ENCODE measurements around the gene SMCHD1. TPM values are rescaled to one million over a fixed set of nuclear protein-coding genes. Genes with fewer than 3 reads are reported as not detected.

SMCHD1 gene
- total and polyA plus RNA-seq, 3 donors from 2014 or later = 46.6 to 111 (median 87.2) TPM

- DNase-seq = no peak
- Histone ChIP-seq H3K27ac (no peak overlapping the region), H3K36me3 (ENCODE audit: low read depth, missing control alignments) (no peaks in the 10 kb centered on the region), H3K4me1 (no peaks in the 10 kb centered on the region), H3K4me3 (no peak overlapping the region), H3K27me3 (no peaks in the 10 kb centered on the region), H3K9me3 (no peaks in the 10 kb centered on the region)
- WGBS, 2 donors = 85 to 91% methylated on average over 3 of the region's 3 CpGs
- intact Hi-C loops (cut with DNase I; ENCODE audit: low total_unique reads) = no loop called here
- no peak for TF ChIP-seq CTCF (IDR thresholded peaks at IDR 0.05)
- no peak for TF ChIP-seq POLR2A (IDR thresholded peaks at IDR 0.05)
These were observed 121.1 kb downstream of the SMCHD1 start for GRCh38 chr18:2776601-2777000.

- no peak for TF ChIP-seq POLR2A (IDR thresholded peaks at IDR 0.05)
- no peak for TF ChIP-seq CTCF (IDR thresholded peaks at IDR 0.05)
- H3K27me3 ChIP-seq = no peaks in the 10 kb centered on the region
- no peaks in the 10 kb centered on the region for H3K9me3 ChIP-seq
- no peak overlapping the region for H3K4me3 ChIP-seq
- DNase-seq = no peak
- no peaks in the 10 kb centered on the region for H3K36me3 ChIP-seq (ENCODE audit: low read depth, missing control alignments)
- intact Hi-C loops (cut with DNase I; ENCODE audit: low total_unique reads) = no loop called here
- H3K27ac ChIP-seq = no peak overlapping the region
- H3K4me1 ChIP-seq = no peaks in the 10 kb centered on the region
These were observed 121.7 kb downstream of the SMCHD1 start for GRCh38 chr18:2777241-2777640.

GRCh38 chr18:2780750-2781149 lies 125.2 kb downstream of the SMCHD1 start:
- Histone ChIP-seq H3K27me3 (no peaks in the 10 kb centered on the region), H3K27ac (no peak overlapping the region), H3K4me3 (no peak overlapping the region), H3K9me3 (no peaks in the 10 kb centered on the region), H3K4me1 (no peaks in the 10 kb centered on the region), H3K36me3 (ENCODE audit: low read depth, missing control alignments) (no peaks in the 10 kb centered on the region)
- DNase-seq = no peak
- no peak for TF ChIP-seq CTCF (IDR thresholded peaks at IDR 0.05)
- TF ChIP-seq POLR2A (IDR thresholded peaks at IDR 0.05) = no peak
- intact Hi-C loops (cut with DNase I; ENCODE audit: low total_unique reads) = no loop called here
- WGBS, 2 donors = 74 to 79% methylated on average over 3 of the region's 3 CpGs

GRCh38 chr18:2787225-2787624 lies 131.7 kb downstream of the SMCHD1 start:
- H3K27ac ChIP-seq = no peak overlapping the region
- intact Hi-C loops (cut with DNase I; ENCODE audit: low total_unique reads) = no loop called here
- DNase-seq = no peak
- no peak for TF ChIP-seq POLR2A (IDR thresholded peaks at IDR 0.05)
- no peak for TF ChIP-seq CTCF (IDR thresholded peaks at IDR 0.05)
- H3K4me3 ChIP-seq = no peak overlapping the region
- H3K27me3 ChIP-seq = no peaks in the 10 kb centered on the region
- no peaks in the 10 kb centered on the region for H3K9me3 ChIP-seq
- H3K36me3 ChIP-seq (ENCODE audit: low read depth, missing control alignments) = no peaks in the 10 kb centered on the region
- H3K4me1 ChIP-seq = no peaks in the 10 kb centered on the region

- H3K36me3 ChIP-seq (ENCODE audit: low read depth, missing control alignments) = no peaks in the 10 kb centered on the region
- TF ChIP-seq CTCF (IDR thresholded peaks at IDR 0.05) (no peak), POLR2A (IDR thresholded peaks at IDR 0.05) (no peak)
- intact Hi-C loops (cut with DNase I; ENCODE audit: low total_unique reads) = no loop called here
- H3K4me3 ChIP-seq = no peak overlapping the region
- no peak for DNase-seq
- WGBS, 2 donors = 93 to 100% methylated on average over 2 of the region's 2 CpGs
- no peak overlapping the region for H3K27ac ChIP-seq
- H3K27me3 ChIP-seq = no peaks in the 10 kb centered on the region
- no peaks in the 10 kb centered on the region for H3K4me1 ChIP-seq
- H3K9me3 ChIP-seq = no peaks in the 10 kb centered on the region
These were observed 136.9 kb downstream of the SMCHD1 start for GRCh38 chr18:2792395-2792794.
